GM13977 (cell line): ENCODE results near the gene OPA1.

ENCODE experiments used
- DNase-seq: peaks from one replicate; pipeline ENCODE4 v3.0.0; 2012; ENCODE audit warnings: low spot score
- in situ Hi-C: fragments of 300-500 bp; cut with MboI; formaldehyde crosslinking; loops from one replicate; pipeline ENCODE4 v1.12.0; 2022; ENCODE audit warnings: low sequenced_read_pairs, low pct_unique_long_range_greater_than_20kb, mixed read lengths, inconsistent platforms; ENCODE audit not compliant: unreplicated experiment
- TF ChIP-seq, protein P1 (sequence below): IDR thresholded peaks from 2 replicates; pipeline ENCODE4 v1.5.1; 2012; ENCODE audit warnings: mild to moderate bottlenecking, control low read depth; ENCODE audit not compliant: insufficient read depth; ENCODE audit errors: extremely low read depth, missing control alignments

The OPA1 gene

DNA sequence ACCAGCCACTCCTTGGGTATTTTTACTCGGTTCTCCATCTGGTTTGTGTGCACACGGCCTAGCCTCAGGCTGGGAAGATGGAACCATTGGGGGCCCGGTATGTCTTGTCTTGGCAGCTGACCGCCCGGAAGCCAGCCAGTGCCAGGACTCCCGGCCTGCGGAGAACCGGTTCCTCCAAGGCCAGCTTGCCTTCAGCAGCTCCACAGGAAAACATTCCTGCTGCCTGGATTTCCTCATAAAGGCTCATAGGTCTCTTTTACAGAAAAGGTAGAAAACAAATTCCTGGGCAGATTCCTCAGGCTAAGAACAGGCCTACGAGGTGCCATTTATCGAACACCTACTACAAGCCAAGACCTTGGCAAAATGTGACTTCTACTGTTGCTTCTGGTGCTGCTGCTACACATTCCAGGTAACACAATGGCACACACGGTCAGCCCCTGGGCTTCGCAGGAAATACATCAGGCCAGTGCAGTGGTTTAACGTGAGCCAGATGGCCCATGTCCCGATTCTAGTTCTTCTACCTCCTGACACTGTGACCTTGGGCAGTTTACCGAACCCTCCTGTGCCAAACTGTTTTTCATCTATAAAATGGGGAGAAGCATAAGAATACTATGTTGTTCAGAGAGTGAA is 141.8 kb downstream of the OPA1 start:
- in situ Hi-C loops, result no loop called here
- no peak for DNase-seq
- TF ChIP-seq, protein P1, sequence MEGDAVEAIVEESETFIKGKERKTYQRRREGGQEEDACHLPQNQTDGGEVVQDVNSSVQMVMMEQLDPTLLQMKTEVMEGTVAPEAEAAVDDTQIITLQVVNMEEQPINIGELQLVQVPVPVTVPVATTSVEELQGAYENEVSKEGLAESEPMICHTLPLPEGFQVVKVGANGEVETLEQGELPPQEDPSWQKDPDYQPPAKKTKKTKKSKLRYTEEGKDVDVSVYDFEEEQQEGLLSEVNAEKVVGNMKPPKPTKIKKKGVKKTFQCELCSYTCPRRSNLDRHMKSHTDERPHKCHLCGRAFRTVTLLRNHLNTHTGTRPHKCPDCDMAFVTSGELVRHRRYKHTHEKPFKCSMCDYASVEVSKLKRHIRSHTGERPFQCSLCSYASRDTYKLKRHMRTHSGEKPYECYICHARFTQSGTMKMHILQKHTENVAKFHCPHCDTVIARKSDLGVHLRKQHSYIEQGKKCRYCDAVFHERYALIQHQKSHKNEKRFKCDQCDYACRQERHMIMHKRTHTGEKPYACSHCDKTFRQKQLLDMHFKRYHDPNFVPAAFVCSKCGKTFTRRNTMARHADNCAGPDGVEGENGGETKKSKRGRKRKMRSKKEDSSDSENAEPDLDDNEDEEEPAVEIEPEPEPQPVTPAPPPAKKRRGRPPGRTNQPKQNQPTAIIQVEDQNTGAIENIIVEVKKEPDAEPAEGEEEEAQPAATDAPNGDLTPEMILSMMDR, result no peak

GRCh38 chr3:193735850-193736249 is 142.8 kb downstream of the OPA1 start:
- in situ Hi-C loops, result no loop called here
- DNase-seq, result no peak
- TF ChIP-seq, protein P1, result no peak

DNA sequence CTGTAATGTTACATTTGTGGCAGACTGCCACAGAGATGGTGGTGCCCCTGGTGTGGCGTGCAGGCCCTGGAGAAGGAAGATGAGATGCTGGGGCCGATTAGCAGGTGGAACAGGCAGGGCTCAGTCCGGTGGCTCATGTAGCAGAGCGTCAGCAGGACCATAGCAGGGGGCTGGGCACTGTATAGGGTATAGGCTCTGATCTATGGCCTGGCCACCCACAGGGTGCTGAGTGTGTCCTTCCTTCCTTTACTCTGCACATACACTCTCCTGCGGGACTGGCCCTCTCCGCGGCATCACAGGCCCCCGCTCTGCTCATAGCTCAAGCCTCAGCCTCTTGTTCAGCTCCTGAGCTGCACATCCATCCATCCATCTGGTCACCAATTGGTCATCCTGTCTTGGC is 143.6 kb downstream of the OPA1 start:
- TF ChIP-seq, protein P1, result no peak
- no peak for DNase-seq
- in situ Hi-C loops, result no loop called here

- no peak for DNase-seq
- TF ChIP-seq, protein P1, result no peak
Observed at GRCh38 chr3:193737191-193737751, 144.3 kb downstream of the OPA1 start.

GRCh38 chr3:193742628-193743027 is 149.6 kb downstream of the OPA1 start:
- peak; percentile 68 for DNase-seq
- TF ChIP-seq, protein P1, result no peak
- in situ Hi-C loops, result no loop called here

More at GRCh38 chr3:193737191-193737751, 144.3 kb downstream of the OPA1 start:
- in situ Hi-C loops, result no loop called here

DNA sequence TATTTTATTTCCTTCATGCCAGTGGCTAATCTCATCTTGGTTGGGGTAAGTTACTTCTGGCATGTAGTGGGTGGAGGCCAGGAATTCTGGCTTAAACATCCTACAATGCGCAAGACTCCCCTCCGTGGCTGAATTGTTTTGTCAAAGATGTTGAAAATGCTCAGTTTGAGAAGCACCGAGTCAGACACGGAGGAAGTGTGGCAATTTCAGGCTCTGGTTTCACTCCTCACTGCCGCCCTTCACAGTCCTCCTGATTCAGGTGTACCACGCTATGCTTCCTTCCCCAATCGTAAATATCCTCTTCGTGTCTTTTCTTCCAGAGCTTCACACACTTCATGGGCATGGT is 150.7 kb downstream of the OPA1 start:
- in situ Hi-C loops, result no loop called here
- TF ChIP-seq, protein P1, result no peak
- no peak for DNase-seq
